ENCODE measurements around the gene DLG2.

DLG2 gene

GRCh38 chr11:84673753-84674152 is 953.4 kb downstream of the DLG2 start:
- H3K9ac ChIP-seq (ENCODE audit: low read depth, low read length) = no peak overlapping the region
- no peaks in the 10 kb centered on the region for H3K4me1 ChIP-seq (ENCODE audit: control insufficient read depth, insufficient read depth, low read length)

DNA sequence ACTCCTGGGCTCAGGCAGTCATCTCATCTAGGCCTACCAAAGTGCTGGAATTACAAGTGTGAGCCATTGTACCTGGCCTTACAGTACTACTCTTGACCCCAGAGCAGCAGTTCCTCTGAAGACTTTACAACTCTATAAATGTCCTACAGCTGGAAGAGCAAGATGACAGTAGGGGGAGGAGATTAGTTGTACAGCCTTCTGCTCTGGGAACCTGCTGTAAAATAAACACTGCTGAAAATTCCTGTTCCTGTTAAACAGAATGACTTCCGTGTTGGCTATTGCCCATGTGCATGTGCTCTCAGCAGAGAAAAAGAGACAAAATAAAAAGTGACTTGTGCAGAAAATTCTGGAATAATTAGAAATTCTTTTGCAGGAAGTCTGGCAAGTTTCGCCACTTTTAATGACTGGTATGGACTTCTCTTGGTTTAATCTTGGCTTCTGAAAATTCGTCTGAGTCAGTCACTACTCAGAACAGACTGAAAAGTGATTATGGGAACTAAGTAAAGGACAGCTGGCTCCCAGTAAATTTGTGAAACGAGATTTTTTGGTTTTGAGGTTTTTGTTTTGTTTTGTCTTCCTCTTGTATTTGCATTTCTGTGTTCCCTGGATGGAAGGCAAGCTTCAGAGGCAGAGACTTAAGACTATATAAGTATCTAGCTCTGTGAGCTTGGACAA is 955.7 kb downstream of the DLG2 start:
- H3K4me1 ChIP-seq (ENCODE audit: control insufficient read depth, insufficient read depth, low read length) = no peaks in the 10 kb centered on the region
- no peaks in the 10 kb centered on the region for H3K9me3 ChIP-seq (replicated peaks; ENCODE audit: low read length)
- H3K4me2 ChIP-seq (ENCODE audit: low read length) = no peak overlapping the region
- no peaks in the 10 kb centered on the region for H3K27me3 ChIP-seq (ENCODE audit: control insufficient read depth, insufficient read depth, low read length)
- H3K36me3 ChIP-seq (ENCODE audit: insufficient read depth, low read length) = no peaks in the 10 kb centered on the region
- H3K9ac ChIP-seq (ENCODE audit: low read depth, low read length) = no peak overlapping the region
- H3K4me3 ChIP-seq (ENCODE audit: low read length) = no peak overlapping the region

More at GRCh38 chr11:84673753-84674152, 953.4 kb downstream of the DLG2 start:
- no peaks in the 10 kb centered on the region for H3K9me3 ChIP-seq (replicated peaks; ENCODE audit: low read length)
- no peak overlapping the region for H3K4me2 ChIP-seq (ENCODE audit: low read length)
- no peak overlapping the region for H3K4me3 ChIP-seq (ENCODE audit: low read length)
- no peaks in the 10 kb centered on the region for H3K27me3 ChIP-seq (ENCODE audit: control insufficient read depth, insufficient read depth, low read length)
- no peaks in the 10 kb centered on the region for H3K36me3 ChIP-seq (ENCODE audit: insufficient read depth, low read length)

DNA sequence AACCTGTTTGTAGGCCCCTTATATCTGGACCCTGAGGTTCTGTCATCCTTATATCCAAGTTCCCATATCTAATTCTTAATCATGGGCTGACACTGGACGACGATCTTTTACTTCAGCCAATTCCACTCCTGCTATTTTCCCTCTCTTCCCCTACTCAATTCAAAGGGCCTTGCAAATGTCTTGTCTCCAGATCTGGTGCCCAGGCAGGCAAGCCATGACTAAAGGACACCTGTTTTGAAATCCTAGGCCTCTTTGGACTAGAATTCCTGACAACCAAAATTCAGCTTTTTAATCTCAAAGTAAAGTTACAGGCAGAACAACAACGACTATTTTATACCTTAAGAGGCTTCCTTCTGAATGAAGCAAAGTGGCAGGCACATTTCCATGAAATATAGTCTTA is 963.4 kb downstream of the DLG2 start:
- H3K4me1 ChIP-seq (ENCODE audit: control insufficient read depth, insufficient read depth, low read length) = no peaks in the 10 kb centered on the region
- no peaks in the 10 kb centered on the region for H3K27me3 ChIP-seq (ENCODE audit: control insufficient read depth, insufficient read depth, low read length)
- H3K4me3 ChIP-seq (ENCODE audit: low read length) = no peak overlapping the region
- no peaks in the 10 kb centered on the region for H3K36me3 ChIP-seq (ENCODE audit: insufficient read depth, low read length)
- H3K9ac ChIP-seq (ENCODE audit: low read depth, low read length) = no peak overlapping the region
- H3K9me3 ChIP-seq (replicated peaks; ENCODE audit: low read length) = no peaks in the 10 kb centered on the region
- H3K4me2 ChIP-seq (ENCODE audit: low read length) = no peak overlapping the region

- no peak overlapping the region for H3K9ac ChIP-seq (ENCODE audit: low read depth, low read length)
- H3K4me1 ChIP-seq (ENCODE audit: control insufficient read depth, insufficient read depth, low read length) = no peaks in the 10 kb centered on the region
- no peaks in the 10 kb centered on the region for H3K9me3 ChIP-seq (replicated peaks; ENCODE audit: low read length)
- H3K36me3 ChIP-seq (ENCODE audit: insufficient read depth, low read length) = no peaks in the 10 kb centered on the region
- no peak overlapping the region for H3K4me2 ChIP-seq (ENCODE audit: low read length)
- H3K4me3 ChIP-seq (ENCODE audit: low read length) = no peak overlapping the region
- H3K27me3 ChIP-seq (ENCODE audit: control insufficient read depth, insufficient read depth, low read length) = no peaks in the 10 kb centered on the region
Observed at GRCh38 chr11:84660257-84660977, 966.7 kb downstream of the DLG2 start.

DNA sequence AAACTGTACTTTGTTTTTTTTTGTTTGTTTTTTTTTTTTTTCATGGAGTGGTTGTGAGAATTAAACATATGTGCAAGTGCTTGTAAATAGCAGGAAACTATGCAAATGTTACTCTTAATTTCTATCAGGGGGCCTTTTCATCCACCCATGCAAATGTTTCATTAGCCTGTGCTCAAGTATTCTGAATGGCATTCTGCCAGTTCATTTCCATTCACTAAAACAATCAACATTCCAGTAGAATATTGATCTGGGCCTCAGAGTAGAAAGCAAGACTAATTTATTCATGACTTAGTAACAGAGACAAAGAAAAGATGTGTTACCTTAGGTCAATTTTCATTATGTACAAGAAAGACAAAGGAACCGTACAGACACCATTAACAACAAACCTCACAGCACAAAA is 971.4 kb downstream of the DLG2 start:
- H3K9me3 ChIP-seq (replicated peaks; ENCODE audit: low read length) = no peaks in the 10 kb centered on the region

GRCh38 chr11:84648471-84648870 is 978.7 kb downstream of the DLG2 start:
- Histone ChIP-seq H3K27me3 (ENCODE audit: control insufficient read depth, insufficient read depth, low read length) (no peaks in the 10 kb centered on the region), H3K9ac (ENCODE audit: low read depth, low read length) (no peak overlapping the region), H3K9me3 (replicated peaks; ENCODE audit: low read length) (no peaks in the 10 kb centered on the region), H3K36me3 (ENCODE audit: insufficient read depth, low read length) (no peaks in the 10 kb centered on the region), H3K4me1 (ENCODE audit: control insufficient read depth, insufficient read depth, low read length) (no peaks in the 10 kb centered on the region), H3K4me2 (ENCODE audit: low read length) (no peak overlapping the region), H3K4me3 (ENCODE audit: low read length) (no peak overlapping the region)

More for the DNA sequence above, 971.4 kb downstream of the DLG2 start:
- Histone ChIP-seq H3K4me2 (ENCODE audit: low read length) (no peak overlapping the region), H3K4me1 (ENCODE audit: control insufficient read depth, insufficient read depth, low read length) (no peaks in the 10 kb centered on the region), H3K9ac (ENCODE audit: low read depth, low read length) (no peak overlapping the region), H3K27me3 (ENCODE audit: control insufficient read depth, insufficient read depth, low read length) (no peaks in the 10 kb centered on the region), H3K4me3 (ENCODE audit: low read length) (no peak overlapping the region), H3K36me3 (ENCODE audit: insufficient read depth, low read length) (no peaks in the 10 kb centered on the region)

GRCh38 chr11:84645988-84646694 is 981.0 kb downstream of the DLG2 start:
- no peak overlapping the region for H3K9ac ChIP-seq (ENCODE audit: low read depth, low read length)
- H3K4me2 ChIP-seq (ENCODE audit: low read length) = no peak overlapping the region
- H3K4me3 ChIP-seq (ENCODE audit: low read length) = no peak overlapping the region
- no peaks in the 10 kb centered on the region for H3K27me3 ChIP-seq (ENCODE audit: control insufficient read depth, insufficient read depth, low read length)
- H3K36me3 ChIP-seq (ENCODE audit: insufficient read depth, low read length) = no peaks in the 10 kb centered on the region
- no peaks in the 10 kb centered on the region for H3K4me1 ChIP-seq (ENCODE audit: control insufficient read depth, insufficient read depth, low read length)
- H3K9me3 ChIP-seq (replicated peaks; ENCODE audit: low read length) = no peaks in the 10 kb centered on the region

GRCh38 chr11:84642500-84642899 is 984.6 kb downstream of the DLG2 start:
- H3K27me3 ChIP-seq (ENCODE audit: control insufficient read depth, insufficient read depth, low read length) = no peaks in the 10 kb centered on the region
- no peaks in the 10 kb centered on the region for H3K4me1 ChIP-seq (ENCODE audit: control insufficient read depth, insufficient read depth, low read length)
- H3K9me3 ChIP-seq (replicated peaks; ENCODE audit: low read length) = no peaks in the 10 kb centered on the region
- no peak overlapping the region for H3K9ac ChIP-seq (ENCODE audit: low read depth, low read length)
- no peak overlapping the region for H3K4me2 ChIP-seq (ENCODE audit: low read length)
- no peaks in the 10 kb centered on the region for H3K36me3 ChIP-seq (ENCODE audit: insufficient read depth, low read length)
- no peak overlapping the region for H3K4me3 ChIP-seq (ENCODE audit: low read length)

DNA sequence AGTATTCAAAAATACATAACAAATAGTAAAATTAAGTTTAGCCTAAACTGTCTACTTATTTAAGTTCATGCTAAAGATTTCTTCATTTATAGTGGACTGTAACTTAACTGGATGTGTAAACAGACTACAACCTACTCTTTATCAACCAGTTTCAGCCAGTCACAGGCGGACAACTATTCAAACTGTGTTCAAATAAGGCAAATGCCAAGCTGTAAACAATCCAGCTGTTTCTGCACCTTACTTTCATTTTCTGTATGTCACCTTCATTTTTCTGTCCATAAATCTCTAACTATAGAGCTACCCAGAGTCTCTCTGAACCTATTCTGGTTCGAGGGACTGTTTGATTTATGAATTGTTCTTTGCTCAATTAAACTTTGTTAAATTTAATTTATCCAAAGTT is 992.8 kb downstream of the DLG2 start:
- no peak overlapping the region for H3K4me3 ChIP-seq (ENCODE audit: low read length)
- no peaks in the 10 kb centered on the region for H3K9me3 ChIP-seq (replicated peaks; ENCODE audit: low read length)
- H3K9ac ChIP-seq (ENCODE audit: low read depth, low read length) = no peak overlapping the region
- no peak overlapping the region for H3K4me2 ChIP-seq (ENCODE audit: low read length)
- no peaks in the 10 kb centered on the region for H3K4me1 ChIP-seq (ENCODE audit: control insufficient read depth, insufficient read depth, low read length)
- H3K36me3 ChIP-seq (ENCODE audit: insufficient read depth, low read length) = no peaks in the 10 kb centered on the region
- H3K27me3 ChIP-seq (ENCODE audit: control insufficient read depth, insufficient read depth, low read length) = no peaks in the 10 kb centered on the region

GRCh38 chr11:84628871-84629620 is 998.1 kb downstream of the DLG2 start:
- Histone ChIP-seq H3K9me3 (replicated peaks; ENCODE audit: low read length) (no peaks in the 10 kb centered on the region), H3K36me3 (ENCODE audit: insufficient read depth, low read length) (no peaks in the 10 kb centered on the region), H3K4me3 (ENCODE audit: low read length) (no peak overlapping the region), H3K4me1 (ENCODE audit: control insufficient read depth, insufficient read depth, low read length) (no peaks in the 10 kb centered on the region), H3K9ac (ENCODE audit: low read depth, low read length) (no peak overlapping the region), H3K27me3 (ENCODE audit: control insufficient read depth, insufficient read depth, low read length) (no peaks in the 10 kb centered on the region), H3K4me2 (ENCODE audit: low read length) (no peak overlapping the region)

- no peak overlapping the region for H3K9ac ChIP-seq (ENCODE audit: low read depth, low read length)
- H3K4me1 ChIP-seq (ENCODE audit: control insufficient read depth, insufficient read depth, low read length) = no peaks in the 10 kb centered on the region
- no peaks in the 10 kb centered on the region for H3K27me3 ChIP-seq (ENCODE audit: control insufficient read depth, insufficient read depth, low read length)
- no peak overlapping the region for H3K4me2 ChIP-seq (ENCODE audit: low read length)
- no peaks in the 10 kb centered on the region for H3K36me3 ChIP-seq (ENCODE audit: insufficient read depth, low read length)
- no peaks in the 10 kb centered on the region for H3K9me3 ChIP-seq (replicated peaks; ENCODE audit: low read length)
- H3K4me3 ChIP-seq (ENCODE audit: low read length) = no peak overlapping the region
Observed at GRCh38 chr11:84626256-84626655, 1000.9 kb downstream of the DLG2 start.

Data from skeletal muscle satellite cell (primary cell).